ENCODE data around the gene TBXT. TPM values are rescaled to one million over a fixed set of nuclear protein-coding genes. Genes with fewer than 3 reads are reported as not detected.

Gene TBXT
- total and polyA plus RNA-seq, 2 experiments from 2014 or later: 0.23 TPM; not detected in 1

GRCh38 chr6:166203641-166204222, 36.1 kb upstream of the TBXT start (continued):
- no peak for TF ChIP-seq ZNF114 (CRISPR knock-in tag; IDR thresholded peaks at IDR 0.05)
- no peak for TF ChIP-seq POLR2AphosphoS5 (IDR thresholded peaks at IDR 0.05; ENCODE audit: low read depth)
- no peak for TF ChIP-seq ETS1 (IDR thresholded peaks at IDR 0.05)
- TF ChIP-seq REST (IDR thresholded peaks at IDR 0.05; ENCODE audit: unreplicated experiment): no peak
- no peak for TF ChIP-seq JUNB (IDR thresholded peaks at IDR 0.05; ENCODE audit: unreplicated experiment)
- TF ChIP-seq CREB1 (CRISPR knock-in tag; IDR thresholded peaks at IDR 0.05; ENCODE audit: low read depth): no peak
- TF ChIP-seq EZH2phosphoT487 (IDR thresholded peaks at IDR 0.05; ENCODE audit: unreplicated experiment): no peak

- no peaks in the 10 kb centered on the region for H3K9me3 Mint-ChIP-seq
- Histone ChIP-seq H3K27me3 (ENCODE audit: insufficient read depth) (peaks cover 8% of the 10 kb centered on the region), H3K36me3 (ENCODE audit: insufficient read depth) (no peaks in the 10 kb centered on the region), H3K4me2 (no peak overlapping the region), H3K79me2 (replicated peaks; ENCODE audit: insufficient read depth) (no peaks in the 10 kb centered on the region), H3K4me3 (no peak overlapping the region), H3K27ac (ENCODE audit: low read depth) (no peak overlapping the region), H3K9me2 (ENCODE audit: insufficient read depth) (no peaks in the 10 kb centered on the region), H3K4me1 (ENCODE audit: insufficient read depth) (no peaks in the 10 kb centered on the region), H3F3A (replicated peaks; ENCODE audit: low read depth) (no peaks in the 10 kb centered on the region), H2AFZ (no peak overlapping the region), H4K20me1 (replicated peaks; ENCODE audit: insufficient read depth) (no peaks in the 10 kb centered on the region; the same call in 1 of the 2 replicates)
- DNase-seq (ENCODE audit: low spot score) (no peak), ATAC-seq (no peak)
- no peak overlapping the region for H3K4me3 Mint-ChIP-seq
- H3K27ac Mint-ChIP-seq: no peak overlapping the region
- no peaks in the 10 kb centered on the region for H3K27me3 Mint-ChIP-seq (ENCODE audit: insufficient read depth, low read depth, poor library complexity)
- no peaks in the 10 kb centered on the region for H3K36me3 Mint-ChIP-seq (ENCODE audit: low read depth)
- H3K4me1 Mint-ChIP-seq: peaks cover 12% of the 10 kb centered on the region
- TF ChIP-seq REST (IDR thresholded peaks at IDR 0.05; ENCODE audit: unreplicated experiment): no peak
- TF ChIP-seq CTCF (conservative IDR thresholded peaks at IDR 0.05; ENCODE audit: low read depth in 2 of 2): no peak
- TF ChIP-seq STAT1 (IDR thresholded peaks at IDR 0.05; ENCODE audit: unreplicated experiment): no peak
- TF ChIP-seq CREB1 (CRISPR knock-in tag; IDR thresholded peaks at IDR 0.05; ENCODE audit: low read depth): no peak
- TF ChIP-seq ETS1 (IDR thresholded peaks at IDR 0.05): no peak
- no peak for TF ChIP-seq ZNF114 (CRISPR knock-in tag; IDR thresholded peaks at IDR 0.05)
These were observed 35.5 kb upstream of the TBXT start for GRCh38 chr6:166203003-166203640.

Measured in GM23338 (cell line).